Measurements from ENCODE around the gene CITED2.

CITED2 gene

DNA sequence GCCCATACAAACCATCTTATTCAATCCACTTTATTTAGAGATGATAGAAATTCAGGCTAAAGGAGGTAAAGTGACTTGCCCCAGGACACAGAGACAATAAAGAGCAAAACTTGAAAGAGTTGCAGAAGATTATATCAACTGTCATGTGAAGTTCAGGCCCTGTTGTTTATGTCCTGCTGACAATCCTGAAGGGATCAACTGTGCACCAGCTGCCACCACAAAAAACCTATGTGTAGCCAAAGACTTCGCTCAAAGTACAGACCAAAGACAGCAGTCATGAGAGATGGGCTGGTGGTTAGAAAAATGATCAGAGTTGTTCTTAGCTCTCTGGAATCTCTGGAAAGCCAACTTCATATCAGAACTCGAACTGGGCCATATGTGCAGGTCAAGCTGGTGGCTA, 16.0 kb upstream of the CITED2 start:
- no peak overlapping the region for H3K4me3 ChIP-seq (ENCODE audit: low read depth, low read length)
- no peaks in the 10 kb centered on the region for H3K27me3 ChIP-seq (replicated peaks)
- in situ Hi-C loops (cut with HindIII; ENCODE audit: low pct_ligation_motif_present, low sequenced_read_pairs) = no loop called here
- no peak for TF ChIP-seq CTCF (IDR thresholded peaks at IDR 0.05; ENCODE audit: low read depth, low read length, missing control alignments)
- no peaks in the 10 kb centered on the region for H3K36me3 ChIP-seq (replicated peaks)
- no peak overlapping the region for H3K27ac ChIP-seq
- no peak for DNase-seq

DNA sequence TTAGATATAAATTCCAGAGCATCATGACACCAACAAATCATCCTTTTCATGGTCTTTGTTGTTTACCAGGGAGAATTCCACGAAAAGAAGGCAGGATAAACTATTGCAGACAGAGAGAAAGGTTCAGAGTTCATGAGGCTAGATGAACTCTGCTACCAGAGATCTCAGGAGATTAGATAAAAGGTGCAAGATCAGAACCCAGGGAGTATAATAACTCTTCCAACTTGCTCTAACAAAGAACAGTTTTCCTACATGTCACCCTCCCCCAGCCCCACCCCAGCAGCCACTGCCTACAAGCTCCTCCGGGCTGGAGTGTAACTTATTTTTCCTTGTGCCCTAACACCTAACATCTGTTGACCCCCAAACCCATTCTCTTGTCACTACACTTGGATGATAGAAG, 13.9 kb upstream of the CITED2 start:
- in situ Hi-C loops (cut with HindIII; ENCODE audit: low pct_ligation_motif_present, low sequenced_read_pairs) = no loop called here
- H3K27me3 ChIP-seq (replicated peaks) = no peaks in the 10 kb centered on the region
- no peak overlapping the region for H3K4me3 ChIP-seq (ENCODE audit: low read depth, low read length)
- no peak for TF ChIP-seq CTCF (IDR thresholded peaks at IDR 0.05; ENCODE audit: low read depth, low read length, missing control alignments)
- no peaks in the 10 kb centered on the region for H3K36me3 ChIP-seq (replicated peaks)
- H3K27ac ChIP-seq = no peak overlapping the region
- no peak for DNase-seq

DNA sequence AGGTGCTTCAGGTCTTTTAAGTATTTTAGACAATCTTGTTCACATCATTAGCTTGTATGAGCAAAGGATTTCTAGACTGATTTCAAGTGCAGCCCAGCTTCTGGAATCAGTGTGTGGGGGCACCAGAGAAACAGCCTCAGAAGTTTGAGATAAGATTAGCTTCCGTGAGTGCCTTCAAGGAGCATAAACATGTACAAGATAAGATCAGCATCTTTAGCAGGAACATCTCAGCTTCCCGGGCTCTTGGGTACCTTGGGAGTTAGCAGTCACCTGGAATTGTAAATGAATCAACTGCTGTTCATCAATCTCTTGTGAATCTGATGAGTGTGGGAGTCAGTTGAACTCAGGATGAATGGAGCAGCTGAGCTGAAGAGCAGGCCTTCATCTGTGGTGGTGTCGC, 12.0 kb upstream of the CITED2 start:
- in situ Hi-C loops (cut with HindIII; ENCODE audit: low pct_ligation_motif_present, low sequenced_read_pairs) = no loop called here
- Histone ChIP-seq H3K27me3 (replicated peaks) (no peaks in the 10 kb centered on the region), H3K36me3 (replicated peaks) (no peaks in the 10 kb centered on the region), H3K4me3 (ENCODE audit: low read depth, low read length) (no peak overlapping the region), H3K27ac (no peak overlapping the region)
- no peak for DNase-seq
- no peak for TF ChIP-seq CTCF (IDR thresholded peaks at IDR 0.05; ENCODE audit: low read depth, low read length, missing control alignments)

DNA sequence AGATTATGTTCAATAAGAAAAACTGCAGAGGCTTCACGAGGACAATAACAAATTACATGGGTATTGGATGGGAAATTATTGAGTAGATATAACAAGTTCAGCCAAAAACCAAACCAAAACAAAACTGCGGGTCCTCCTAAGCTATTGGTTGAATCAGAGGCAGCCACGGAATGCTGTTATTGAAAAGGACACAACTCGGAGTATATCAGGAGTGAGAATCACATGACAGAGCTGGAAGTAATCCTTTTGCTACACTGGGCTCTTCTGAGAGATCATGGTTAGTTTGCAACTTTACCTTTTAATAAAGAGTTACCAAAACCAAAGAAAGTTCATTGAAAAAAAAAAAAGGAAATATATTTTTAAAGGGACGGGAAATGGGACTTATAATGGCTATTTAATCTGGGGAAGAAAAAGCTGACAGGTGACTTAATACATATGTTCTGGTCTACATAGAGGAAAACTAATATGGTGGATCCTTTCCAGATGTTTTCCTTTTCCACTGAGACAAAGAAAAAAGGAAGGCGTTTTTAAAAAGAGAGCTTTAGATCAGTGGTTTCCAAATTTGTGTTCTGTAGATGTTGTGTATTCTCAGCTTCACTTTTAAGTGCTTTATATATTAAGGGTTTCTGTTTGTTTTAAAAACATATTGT, 6.9 kb upstream of the CITED2 start:
- H3K4me3 ChIP-seq (ENCODE audit: low read depth, low read length) = no peak overlapping the region
- no peaks in the 10 kb centered on the region for H3K27me3 ChIP-seq (replicated peaks)
- in situ Hi-C loops (cut with HindIII; ENCODE audit: low pct_ligation_motif_present, low sequenced_read_pairs) = no loop called here
- TF ChIP-seq CTCF (IDR thresholded peaks at IDR 0.05; ENCODE audit: low read depth, low read length, missing control alignments) = no peak
- no peaks in the 10 kb centered on the region for H3K36me3 ChIP-seq (replicated peaks)
- DNase-seq = no peak
- no peak overlapping the region for H3K27ac ChIP-seq

DNA sequence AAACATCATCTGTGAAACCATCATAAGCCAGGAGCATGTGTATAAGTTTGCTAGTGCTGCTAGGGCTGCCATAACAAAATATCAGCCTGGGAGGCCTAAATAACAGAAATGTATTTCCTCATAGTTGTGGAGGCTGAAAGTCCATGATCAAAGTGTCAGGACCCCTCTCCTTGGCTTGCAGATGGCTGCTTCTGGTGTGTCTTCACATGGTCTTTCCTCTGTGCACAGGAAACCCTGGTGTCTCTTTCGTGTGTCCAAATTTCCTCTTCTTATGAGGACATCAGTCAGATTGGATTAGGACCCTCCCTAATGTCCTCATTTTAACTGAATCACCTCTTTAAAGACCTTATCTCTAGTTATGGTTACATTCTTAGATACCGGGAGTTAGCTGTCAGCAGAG, 6.2 kb upstream of the CITED2 start:
- Histone ChIP-seq H3K36me3 (replicated peaks) (no peaks in the 10 kb centered on the region), H3K27me3 (replicated peaks) (no peaks in the 10 kb centered on the region), H3K4me3 (ENCODE audit: low read depth, low read length) (no peak overlapping the region), H3K27ac (no peak overlapping the region)
- no peak for TF ChIP-seq CTCF (IDR thresholded peaks at IDR 0.05; ENCODE audit: low read depth, low read length, missing control alignments)
- DNase-seq = no peak
- in situ Hi-C loops (cut with HindIII; ENCODE audit: low pct_ligation_motif_present, low sequenced_read_pairs) = no loop called here

DNA sequence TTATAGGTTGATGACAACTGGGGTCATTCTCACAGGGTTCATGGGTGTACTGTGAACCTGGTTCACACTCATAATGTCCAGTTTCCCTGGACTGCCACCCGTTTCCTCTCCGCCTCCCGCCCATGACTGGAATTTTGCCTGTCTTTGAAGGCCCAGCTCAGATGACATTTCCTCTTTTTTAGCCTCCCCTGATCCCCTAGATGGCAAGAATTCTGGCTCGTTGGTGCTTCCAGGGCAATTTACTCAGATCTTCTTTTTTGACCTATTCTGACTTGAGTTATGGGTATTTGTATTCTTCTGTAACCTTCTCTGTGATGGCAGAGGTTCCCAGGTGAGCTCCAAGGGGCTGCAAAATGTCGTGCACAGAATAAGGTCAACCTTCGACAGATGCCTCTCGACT, 5.7 kb upstream of the CITED2 start:
- Histone ChIP-seq H3K27ac (no peak overlapping the region), H3K4me3 (ENCODE audit: low read depth, low read length) (no peak overlapping the region), H3K36me3 (replicated peaks) (no peaks in the 10 kb centered on the region), H3K27me3 (replicated peaks) (no peaks in the 10 kb centered on the region)
- no peak for DNase-seq
- TF ChIP-seq CTCF (IDR thresholded peaks at IDR 0.05; ENCODE audit: low read depth, low read length, missing control alignments) = no peak
- in situ Hi-C loops (cut with HindIII; ENCODE audit: low pct_ligation_motif_present, low sequenced_read_pairs) = no loop called here
